Tibial artery (tissue), 4 donors: ENCODE data around the gene LZTS2.

ENCODE experiments used
- DNase-seq, 2 donors: peaks; one replicate each; pipeline ENCODE4 v3.0.0-alpha.2; 2019
- H3K27ac ChIP-seq, 2 donors: fragments of 200-600 bp; sonication (generic) in 1 of 2; 1 replicate in 1 of 2; 2 replicates in 1 of 2; pipeline ENCODE4 v1.5.1; 2018 to 2019; ENCODE audit warnings: mild to moderate bottlenecking in 1 of 2
- H3K27me3 ChIP-seq, 2 donors: fragments of 200-600 bp; sonication (generic) in 1 of 2; one replicate each; pipeline versions ENCODE4 v1.5.1 to v1.6.0; 2016 to 2019
- H3K36me3 ChIP-seq, 3 donors: fragments of 200-600 bp; sonication (generic) in 2 of 3; one replicate each; pipeline ENCODE4 v1.5.1; 2016 to 2019; ENCODE audit warnings: mild to moderate bottlenecking in 2 of 3
- H3K4me1 ChIP-seq, 4 donors: fragments of 200-600 bp; sonication (generic) in 2 of 4; 1 replicate in 3 of 4; 2 replicates in 1 of 4; pipeline ENCODE4 v1.5.1; 2016 to 2019
- H3K4me3 ChIP-seq, 2 donors: fragments of 200-600 bp; sonication (generic) in 1 of 2; 1 replicate in 1 of 2; 2 replicates in 1 of 2; pipeline ENCODE4 v1.5.1; 2018 to 2019; ENCODE audit warnings: mild to moderate bottlenecking in 2 of 2
- H3K9me3 ChIP-seq, 3 donors: fragments of 200-600 bp; sonication (generic) in 1 of 3; one replicate each; pipeline ENCODE4 v1.5.1; 2016 to 2019
- CTCF ChIP-seq, 2 experiments: fragments of 200-600 bp in 1 of 2; fragments of 450-650 bp in 1 of 2; IDR thresholded peaks; one replicate each; pipeline ENCODE4 v1.5.1; 2017 to 2019; ENCODE audit warnings: antibody characterized with exemption in 2 of 2, mild to moderate bottlenecking in 1 of 2, moderate library complexity in 1 of 2
- intact Hi-C: fragments of 100-400 bp; cut with DNase I; formaldehyde crosslinking; loops from one replicate; pipeline ENCODE4 v1.15.0; 2023; ENCODE audit warnings: low total_unique reads

LZTS2 gene

DNA sequence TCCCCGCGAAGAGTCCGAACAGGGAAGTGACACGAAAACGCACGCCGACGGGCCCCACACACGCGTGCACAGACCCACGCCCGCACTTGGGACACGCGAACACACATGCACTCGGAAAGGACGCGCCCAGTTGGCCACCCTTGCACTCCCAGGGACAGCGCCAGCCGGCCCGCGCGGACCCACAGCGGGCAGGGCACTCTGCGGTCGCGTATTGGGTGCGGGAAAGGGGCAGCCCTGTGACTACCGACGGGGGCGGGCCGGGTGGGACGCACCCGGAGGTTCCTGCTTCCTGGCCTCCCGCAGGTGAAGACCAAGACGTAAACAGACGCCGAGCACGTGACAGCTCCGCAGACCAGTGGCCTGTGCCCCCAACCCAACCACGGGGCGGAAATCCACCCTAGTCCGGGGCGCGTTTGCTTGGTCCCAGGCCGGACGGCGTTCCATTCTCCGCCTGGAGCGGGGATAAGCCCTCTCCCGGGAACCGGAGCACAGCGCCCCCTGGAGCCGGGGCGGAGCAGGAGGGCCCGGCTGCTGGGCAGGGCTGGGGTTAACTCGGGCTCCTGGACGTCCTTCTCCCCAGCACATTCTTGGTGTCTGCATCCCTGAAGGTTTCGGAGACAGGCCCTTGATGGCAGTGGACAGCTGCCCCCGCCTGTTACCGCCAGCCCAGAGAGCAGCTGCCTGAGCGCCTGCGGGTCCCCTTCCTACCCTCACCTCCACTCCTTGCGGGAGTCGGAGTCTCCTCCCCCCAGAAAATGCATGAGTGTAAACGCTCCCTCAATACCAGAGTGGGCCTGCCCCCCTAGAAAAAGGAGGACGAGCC lies 2.0 kb upstream of the LZTS2 start:
- intact Hi-C loops, result no loop called here
- TF ChIP-seq CTCF (IDR thresholded peaks at IDR 0.05), result peak; percentile 87
- DNase-seq, result peak; percentile 66 to 88
- H3K27ac ChIP-seq, result peak overlapping the region; percentile 99 to 100
- no peaks in the 10 kb centered on the region for H3K9me3 ChIP-seq
- H3K4me3 ChIP-seq, result peak overlapping the region; percentile 73 to 79
- H3K27me3 ChIP-seq, result no peaks in the 10 kb centered on the region
- peaks cover under 1 to 17% (median 7%) of the 10 kb centered on the region in 3 donors for H3K36me3 ChIP-seq
- peaks cover 0 to 37% (median 30%) of the 10 kb centered on the region in 4 donors for H3K4me1 ChIP-seq

- H3K4me1 ChIP-seq, result peaks cover 0 to 45% (median 37%) of the 10 kb centered on the region in 4 donors
- intact Hi-C loops, result no loop called here
- no peaks in the 10 kb centered on the region for H3K9me3 ChIP-seq
- peak overlapping the region; percentile 99 to 100 for H3K27ac ChIP-seq
- H3K4me3 ChIP-seq, result peak overlapping the region; percentile 73 to 79
- TF ChIP-seq CTCF (IDR thresholded peaks at IDR 0.05), result no peak
- DNase-seq, result peak; percentile 88 to 94
- H3K27me3 ChIP-seq, result no peaks in the 10 kb centered on the region
- H3K36me3 ChIP-seq, result peaks cover 9 to 17% (median 10%) of the 10 kb centered on the region in 3 donors
These were observed 1.2 kb upstream of the LZTS2 start for GRCh38 chr10:100998183-100998990.

GRCh38 chr10:100998991-100999741 lies 442 bp upstream of the LZTS2 start:
- intact Hi-C loops, result no loop called here
- Histone ChIP-seq H3K4me3 (peak overlapping the region; percentile 73 to 79), H3K36me3 (peaks cover 14 to 18% (median 17%) of the 10 kb centered on the region in 3 donors), H3K27ac (peak overlapping the region; percentile 99 to 100), H3K4me1 (peaks cover 0 to 53% (median 42%) of the 10 kb centered on the region in 4 donors), H3K9me3 (no peaks in the 10 kb centered on the region), H3K27me3 (no peaks in the 10 kb centered on the region)
- TF ChIP-seq CTCF (IDR thresholded peaks at IDR 0.05), result peak; percentile 95 to 99
- peak; percentile 78 to 91 for DNase-seq

DNA sequence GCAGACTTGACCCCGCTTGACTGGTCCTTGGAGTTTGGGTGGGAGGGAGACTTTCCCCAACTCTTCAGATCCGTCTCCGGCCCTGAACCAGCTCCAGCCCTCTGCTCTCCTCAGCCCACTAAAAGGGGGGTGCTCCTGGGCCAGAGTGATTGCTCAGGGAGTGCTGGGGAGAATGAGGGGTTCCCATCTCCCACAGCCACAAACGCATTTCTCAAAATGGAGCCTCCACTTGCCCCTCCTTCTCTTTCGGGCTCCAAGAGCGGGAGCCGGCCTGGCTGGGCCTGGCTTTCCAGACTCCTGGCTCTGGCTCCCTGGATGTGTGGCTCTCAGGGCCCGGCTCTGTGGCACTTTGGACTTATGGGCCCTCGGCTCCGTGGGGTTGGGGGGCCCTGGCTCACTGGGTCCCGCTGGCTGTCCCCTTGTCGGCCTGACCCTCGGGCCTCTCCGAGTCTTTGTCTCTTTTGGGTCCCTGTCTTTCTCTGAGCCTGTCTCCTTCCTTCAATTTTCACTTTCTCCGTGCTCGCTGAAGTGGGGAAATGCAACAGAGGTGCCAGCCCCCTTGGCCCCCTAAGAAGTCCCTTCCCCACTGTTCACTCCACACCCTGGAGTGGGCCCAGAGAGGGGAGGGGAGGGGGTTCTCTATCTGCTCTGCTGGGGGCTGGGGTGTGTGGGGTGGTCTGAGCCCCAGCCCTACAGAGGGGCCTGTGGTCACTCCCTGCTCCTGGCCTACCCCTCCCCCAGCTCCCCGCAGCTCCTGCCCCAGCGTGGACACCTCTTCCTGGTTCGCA lies 713 bp downstream of the LZTS2 start:
- intact Hi-C loops, result no loop called here
- DNase-seq, result no peak
- TF ChIP-seq CTCF (IDR thresholded peaks at IDR 0.05), result no peak
- peaks cover 0 to 56% (median 42%) of the 10 kb centered on the region in 4 donors for H3K4me1 ChIP-seq
- H3K27ac ChIP-seq, result peak overlapping the region; percentile 99 to 100
- H3K4me3 ChIP-seq, result peak overlapping the region; percentile 73 to 79
- no peaks in the 10 kb centered on the region for H3K9me3 ChIP-seq
- no peaks in the 10 kb centered on the region for H3K27me3 ChIP-seq
- peaks cover 20 to 30% (median 28%) of the 10 kb centered on the region in 3 donors for H3K36me3 ChIP-seq
